HG03378 (cell line): ENCODE data around the gene SWAP70.

Experiments used
- ATAC-seq: cut with Tn5 transposase; IDR thresholded peaks from one replicate; pipeline ENCODE4 v1.9.1; 2021; ENCODE audit warnings: mild to moderate bottlenecking, moderate library complexity; ENCODE audit not compliant: unreplicated experiment

The SWAP70 gene

DNA sequence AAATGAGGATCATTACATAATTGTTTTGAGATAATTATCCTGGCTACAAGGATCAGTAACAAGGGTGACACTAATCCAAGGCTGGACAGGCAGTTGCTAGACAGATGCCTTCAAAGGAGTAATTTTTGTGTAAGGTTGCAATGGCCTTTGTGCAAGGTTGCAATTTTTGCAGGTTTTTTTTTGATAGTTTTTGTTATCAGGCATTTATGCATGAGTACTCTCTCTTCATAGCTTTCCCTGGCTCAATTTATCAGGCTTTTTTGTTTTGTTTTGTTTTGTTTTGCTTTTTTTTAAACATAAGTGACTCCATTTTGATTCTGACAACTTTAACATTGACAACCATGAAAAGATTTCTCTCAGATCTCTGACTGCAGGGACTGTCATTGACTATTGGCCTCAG, 110.2 kb downstream of the SWAP70 start:
- ATAC-seq: no peak

DNA sequence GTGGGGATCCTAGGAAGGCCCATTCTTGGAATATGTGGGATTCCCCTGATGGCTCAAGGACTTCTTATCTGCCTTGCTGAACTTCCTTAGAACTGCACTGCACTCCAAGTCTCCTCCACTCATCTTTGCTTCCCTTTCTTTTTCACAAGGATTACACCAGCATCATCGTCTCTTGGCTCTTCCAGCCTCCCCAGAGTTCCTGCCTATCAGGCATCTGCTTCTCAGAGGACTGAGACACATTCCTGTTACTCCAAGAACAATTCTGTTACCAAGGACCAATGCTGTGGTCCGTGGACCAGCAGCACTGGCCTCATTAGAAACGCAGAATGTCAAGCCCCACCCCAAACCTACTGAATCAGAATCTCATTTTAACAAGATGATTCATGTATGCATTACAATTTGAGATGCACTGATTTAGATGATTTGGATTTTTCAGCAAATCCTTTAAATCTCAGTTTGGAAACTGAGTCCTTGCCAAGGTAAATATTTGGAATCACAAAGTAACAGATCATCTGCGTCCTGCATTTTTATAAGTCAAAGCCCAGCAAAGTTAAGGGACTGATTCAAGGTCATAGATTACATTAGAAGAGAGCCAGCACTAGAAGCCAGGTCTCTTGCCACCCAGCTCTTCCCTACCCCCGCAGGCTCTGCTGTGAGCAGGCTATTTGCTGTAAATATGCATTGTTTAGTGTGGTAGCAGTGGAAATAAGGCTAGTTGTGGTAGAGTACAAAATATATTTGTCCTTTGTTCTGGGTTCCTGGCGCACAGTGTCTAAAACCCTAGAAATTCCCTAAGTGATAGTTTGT, 110.9 kb downstream of the SWAP70 start:
- ATAC-seq: no peak

DNA sequence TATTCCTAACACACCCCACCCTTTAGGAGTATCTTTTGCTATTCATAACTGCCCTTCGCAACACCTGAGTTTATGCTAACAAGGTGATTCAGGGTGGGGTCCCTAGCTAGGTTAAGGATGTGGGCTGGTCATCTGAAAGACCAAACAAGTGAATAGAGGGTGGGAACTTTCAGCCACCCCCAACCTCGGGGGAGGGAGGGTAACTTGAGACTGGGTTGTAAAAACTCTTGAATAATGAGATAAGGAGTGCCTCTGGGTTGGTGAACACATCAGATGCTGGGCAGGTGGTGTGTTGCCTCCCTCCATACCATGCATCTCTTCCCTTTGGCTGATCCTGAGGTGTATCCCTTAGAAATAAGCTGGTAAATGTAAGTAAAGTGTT, 111.5 kb downstream of the SWAP70 start:
- ATAC-seq: no peak

DNA sequence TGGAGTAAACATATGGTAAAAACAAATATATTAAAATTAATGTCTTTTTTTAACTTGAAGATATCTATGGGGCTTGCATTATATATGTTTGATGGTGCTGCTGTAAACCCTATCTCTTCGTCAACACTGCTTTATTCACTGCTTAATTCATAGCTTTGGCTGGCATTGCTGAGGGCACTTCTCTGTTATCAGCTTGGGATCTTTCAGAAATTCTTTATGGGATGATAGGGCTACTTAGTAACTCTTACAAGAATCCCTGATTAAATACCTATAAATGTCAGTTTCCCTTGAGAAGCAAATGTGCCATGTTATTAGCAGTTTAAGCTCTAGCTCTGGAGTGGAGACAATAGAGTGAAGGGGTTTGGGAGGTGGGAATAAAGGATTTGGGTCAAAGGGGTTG, 112.3 kb downstream of the SWAP70 start:
- no peak for ATAC-seq

DNA sequence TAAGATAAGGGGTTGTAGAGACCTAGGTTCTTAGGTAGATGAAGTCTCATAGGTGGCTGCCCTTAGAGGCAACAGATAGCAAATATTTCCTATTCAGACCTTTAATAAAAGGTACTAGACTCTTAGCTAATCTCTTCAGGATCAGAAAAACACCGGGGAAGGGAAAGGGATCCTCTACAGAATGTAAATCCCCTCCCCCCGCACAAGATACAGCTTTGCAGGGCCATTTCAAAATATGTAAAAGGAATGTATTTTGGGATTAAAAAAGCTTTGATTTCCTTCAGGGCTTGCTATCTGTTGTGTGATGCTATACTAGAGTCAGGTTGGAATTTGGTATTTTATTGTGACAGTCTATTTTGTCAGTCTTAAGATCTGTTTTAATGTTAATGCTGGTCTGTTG, 113.2 kb downstream of the SWAP70 start:
- no peak for ATAC-seq

DNA sequence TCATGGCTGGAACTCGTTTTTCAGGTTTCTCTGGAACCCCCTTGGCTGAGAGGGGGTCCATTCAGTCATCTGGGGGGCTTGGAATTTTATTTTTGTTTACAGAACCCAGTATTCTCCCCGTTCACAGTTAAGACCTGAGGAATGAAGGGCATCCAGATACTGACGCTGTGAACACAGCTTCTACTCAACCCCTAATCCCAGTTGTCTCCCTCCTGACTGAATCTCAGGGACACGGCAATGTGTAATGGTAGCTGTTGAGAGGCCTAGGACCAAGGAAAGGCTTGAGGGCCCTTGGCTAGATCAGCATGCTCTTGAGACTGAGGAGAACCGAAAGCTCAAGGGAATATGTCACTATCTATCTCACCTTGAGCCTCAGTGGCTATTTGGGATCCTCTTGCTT, 113.6 kb downstream of the SWAP70 start:
- ATAC-seq: no peak

DNA sequence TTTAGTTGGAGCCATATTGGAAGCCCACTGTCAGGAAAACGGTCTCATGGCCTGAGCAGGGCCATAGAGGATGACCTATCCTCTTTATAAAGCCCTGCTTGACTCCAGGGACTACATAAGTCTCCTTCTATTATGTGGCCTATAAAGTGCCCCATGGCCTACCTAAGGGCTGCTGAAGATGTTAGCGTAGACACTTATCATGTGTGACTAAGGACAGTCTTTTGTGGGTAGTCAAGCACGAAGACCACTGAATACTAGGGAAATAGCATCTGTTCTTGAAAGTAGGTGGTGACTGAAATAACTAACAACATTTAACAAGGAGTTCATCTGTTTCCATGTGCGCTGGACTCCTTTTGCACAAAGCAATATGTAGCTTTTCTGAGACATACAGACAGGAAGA, 117.1 kb downstream of the SWAP70 start:
- no peak for ATAC-seq

DNA sequence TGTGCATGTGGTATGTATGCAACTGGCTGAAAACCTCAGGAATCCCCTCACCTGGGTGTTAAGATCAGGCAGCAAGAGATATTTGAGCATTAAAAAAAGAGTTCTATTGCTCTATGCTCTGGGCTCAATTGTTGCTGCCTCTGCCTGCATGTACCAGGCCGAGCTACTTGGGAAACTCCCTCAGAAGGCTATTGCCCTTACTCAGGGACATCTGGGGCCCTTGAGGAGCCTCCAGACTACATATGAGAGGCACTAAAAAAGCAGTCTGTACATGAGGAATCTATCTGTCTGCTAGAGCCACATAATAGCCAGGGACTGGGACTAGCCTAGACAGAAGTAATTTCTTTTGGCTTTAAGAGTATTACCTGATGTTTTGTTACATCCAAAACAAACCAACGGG, 120.1 kb downstream of the SWAP70 start:
- ATAC-seq: no peak

DNA sequence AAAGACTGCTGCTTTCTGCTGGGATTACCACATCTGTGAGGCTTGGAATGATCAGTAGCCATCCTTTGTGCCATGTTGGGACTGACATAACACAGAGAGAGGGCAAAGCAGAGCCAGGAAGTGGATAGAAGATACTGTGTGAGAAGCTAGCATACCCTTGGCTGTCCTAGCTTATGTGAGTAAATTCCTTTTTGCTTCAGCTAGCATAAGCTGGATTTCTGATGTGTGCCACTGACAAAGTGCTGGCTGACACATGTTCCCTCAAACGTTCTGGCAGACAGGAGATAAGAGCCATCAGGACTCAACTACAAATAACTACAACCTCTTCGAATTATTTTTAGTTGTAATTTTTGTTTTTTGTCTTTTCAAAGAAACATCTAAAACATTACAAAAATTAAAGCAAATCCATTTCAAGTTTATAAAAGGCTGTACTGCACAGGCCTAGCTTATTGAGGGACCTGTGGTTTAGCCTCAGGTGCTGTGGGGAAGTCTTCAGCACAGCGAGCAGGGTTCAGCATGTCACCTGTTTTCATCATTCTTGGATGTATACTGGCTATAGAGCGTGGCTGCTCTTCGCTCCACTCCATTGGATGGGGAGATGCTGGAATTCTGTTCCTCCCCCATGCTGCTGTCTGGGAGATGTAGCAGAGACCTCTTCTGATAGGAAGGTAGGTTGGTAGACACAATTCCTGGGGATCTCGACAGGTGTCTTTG, 120.9 kb downstream of the SWAP70 start:
- ATAC-seq: no peak

DNA sequence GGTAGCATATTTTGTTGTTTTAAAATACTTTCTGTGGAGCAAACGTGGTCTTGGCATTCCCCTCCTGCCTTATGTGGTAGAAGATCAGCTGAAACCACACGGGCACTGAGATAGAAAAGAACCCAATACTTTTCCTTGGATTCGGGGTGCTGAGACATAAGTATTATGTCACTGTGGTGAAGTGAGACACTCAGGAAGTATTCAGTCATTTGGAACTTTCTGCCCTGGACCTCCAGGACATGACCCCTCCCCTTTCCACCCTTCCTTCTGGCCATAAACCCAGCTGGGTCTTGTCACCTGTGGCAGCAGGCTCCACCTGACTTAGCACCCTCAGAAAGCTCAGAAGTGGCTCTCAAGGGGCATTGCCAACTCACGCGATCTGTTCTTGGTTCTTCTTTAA, 123.4 kb downstream of the SWAP70 start:
- ATAC-seq: no peak

DNA sequence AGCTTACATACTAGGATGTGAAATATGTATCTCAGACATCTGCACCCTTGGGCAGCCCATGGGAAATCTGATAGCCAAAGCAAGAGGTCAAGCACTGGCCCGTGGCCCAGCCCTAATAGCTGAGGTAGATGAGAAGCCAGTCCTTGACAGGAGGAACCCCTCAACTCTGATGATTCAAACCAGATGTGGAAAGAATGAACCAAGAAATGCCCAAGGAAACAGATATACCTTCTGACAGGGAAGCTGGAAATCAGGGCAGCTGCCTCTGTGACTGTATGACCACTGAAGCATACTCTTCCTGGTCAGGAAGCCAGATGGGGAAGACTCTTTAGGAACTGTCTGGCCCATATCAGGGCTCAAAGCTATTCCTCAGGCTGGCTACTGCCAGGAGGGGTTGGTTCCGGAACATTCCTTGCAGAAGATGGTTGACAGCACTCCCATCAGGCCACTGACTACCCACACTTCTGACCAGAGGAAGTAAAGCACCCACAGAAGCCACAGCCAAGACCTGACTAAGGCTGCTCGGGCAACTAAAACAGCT, 124.2 kb downstream of the SWAP70 start:
- ATAC-seq: no peak

DNA sequence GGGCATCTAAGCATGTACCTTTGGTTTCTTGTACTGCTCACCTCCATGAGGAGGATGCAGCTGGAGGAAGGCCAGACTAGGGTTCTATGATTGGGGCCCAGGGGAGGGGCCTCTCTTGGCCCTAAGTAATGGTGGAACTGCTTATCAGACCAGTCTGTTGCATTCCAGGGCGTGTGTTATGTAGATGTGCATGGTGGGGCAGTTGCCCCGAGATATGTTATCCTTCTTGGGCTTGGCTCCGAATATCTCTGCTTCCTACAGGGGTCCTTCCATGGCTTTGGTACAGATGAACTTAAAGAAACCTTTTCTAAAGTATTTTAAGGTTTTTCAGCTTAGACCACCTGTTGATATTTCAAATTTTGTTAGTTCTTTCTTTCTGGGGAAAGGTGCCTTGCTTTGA, 126.0 kb downstream of the SWAP70 start:
- no peak for ATAC-seq

DNA sequence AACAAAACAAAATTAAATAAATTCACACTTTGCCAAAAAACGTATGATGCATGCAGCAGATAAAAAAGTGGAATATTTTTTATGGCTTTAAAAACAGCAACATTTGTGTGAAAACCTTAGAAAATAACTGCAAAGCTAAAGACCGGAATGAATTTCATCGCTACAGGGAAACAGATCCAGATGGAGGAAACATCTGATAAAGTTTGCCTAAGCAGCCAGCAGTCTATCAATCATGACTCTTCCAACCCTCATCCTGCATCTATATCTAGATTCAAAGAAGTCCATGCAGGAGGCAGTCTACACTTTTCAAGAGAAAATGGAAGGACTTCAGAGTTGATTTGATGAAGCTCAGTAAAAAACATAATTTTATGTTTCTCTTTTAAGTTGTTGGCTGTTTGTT, 126.8 kb downstream of the SWAP70 start:
- ATAC-seq: no peak

DNA sequence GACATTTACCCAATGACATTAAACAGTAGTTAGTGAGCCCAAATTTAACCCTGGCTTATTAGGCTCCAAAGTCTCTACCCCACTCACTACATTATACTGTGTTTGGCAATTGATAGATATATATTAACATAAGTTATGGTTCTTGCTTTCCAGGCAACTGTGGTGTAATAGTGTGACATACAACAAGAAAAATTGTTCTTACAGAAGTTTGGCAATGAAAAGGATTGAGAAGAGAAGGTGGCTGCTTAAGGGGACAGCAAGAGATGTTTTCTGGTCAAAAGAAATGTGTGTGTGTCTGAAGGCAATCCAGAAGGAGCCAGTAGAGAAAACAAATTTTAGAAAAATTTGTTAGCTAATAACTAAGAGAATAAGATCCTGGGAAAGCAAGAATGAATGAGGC, 132.4 kb downstream of the SWAP70 start:
- ATAC-seq: no peak

DNA sequence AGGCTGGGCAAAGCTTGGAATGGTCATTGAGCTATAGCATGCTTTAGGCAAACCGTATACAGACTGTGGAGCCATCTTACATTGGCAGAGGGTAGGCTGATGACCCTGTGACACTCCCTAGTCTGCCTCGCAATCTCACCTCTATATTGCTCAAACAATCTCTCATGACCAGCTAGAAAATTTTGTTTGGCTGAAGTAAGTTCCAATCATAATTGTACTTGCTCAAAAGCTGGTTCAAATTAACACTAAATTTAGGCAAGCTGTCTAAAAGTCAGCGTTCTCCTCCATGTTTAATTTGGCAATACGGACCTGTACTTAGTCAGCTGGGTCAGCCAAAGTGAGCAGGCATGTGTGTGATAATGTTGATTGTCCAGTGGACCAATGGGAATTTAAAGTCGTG, 133.0 kb downstream of the SWAP70 start:
- no peak for ATAC-seq

DNA sequence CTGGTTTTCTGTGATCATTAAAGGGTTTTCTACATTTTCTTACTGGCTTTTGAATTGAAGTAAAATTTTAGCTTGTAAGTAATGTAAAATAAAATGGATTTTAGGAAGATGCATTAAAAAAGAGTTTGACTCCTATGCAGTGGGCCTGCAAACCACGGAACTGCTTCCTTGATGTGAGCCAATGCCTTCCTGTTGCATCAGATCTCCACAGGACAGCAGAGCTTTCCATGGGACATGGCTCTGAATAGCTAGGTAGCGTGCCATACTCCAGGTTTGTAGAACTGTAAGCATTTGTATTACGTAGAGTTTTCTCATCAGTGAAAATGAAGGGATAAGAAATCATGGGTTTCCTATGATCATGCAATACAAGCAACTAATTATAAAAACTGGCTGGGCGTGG, 133.4 kb downstream of the SWAP70 start:
- ATAC-seq: no peak

DNA sequence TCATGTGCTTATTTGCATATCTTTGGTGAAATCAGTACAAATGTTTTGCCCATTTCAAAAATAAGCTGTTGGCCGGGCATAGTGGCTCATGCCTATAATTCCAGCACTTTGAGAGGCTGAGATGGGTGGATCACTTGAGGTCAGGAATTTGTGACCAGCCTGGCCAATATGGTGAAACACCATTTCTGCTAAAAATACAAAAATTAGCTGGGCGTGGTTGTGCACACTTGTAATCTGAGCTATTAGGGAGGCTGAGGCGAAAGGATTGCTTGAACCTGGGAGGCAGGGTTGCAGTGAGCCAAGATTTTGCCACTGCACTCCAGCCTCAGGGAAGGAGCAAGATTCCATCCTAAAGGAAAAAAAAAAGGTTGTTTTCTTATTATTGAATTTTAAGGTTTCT, 136.0 kb downstream of the SWAP70 start:
- ATAC-seq: no peak

DNA sequence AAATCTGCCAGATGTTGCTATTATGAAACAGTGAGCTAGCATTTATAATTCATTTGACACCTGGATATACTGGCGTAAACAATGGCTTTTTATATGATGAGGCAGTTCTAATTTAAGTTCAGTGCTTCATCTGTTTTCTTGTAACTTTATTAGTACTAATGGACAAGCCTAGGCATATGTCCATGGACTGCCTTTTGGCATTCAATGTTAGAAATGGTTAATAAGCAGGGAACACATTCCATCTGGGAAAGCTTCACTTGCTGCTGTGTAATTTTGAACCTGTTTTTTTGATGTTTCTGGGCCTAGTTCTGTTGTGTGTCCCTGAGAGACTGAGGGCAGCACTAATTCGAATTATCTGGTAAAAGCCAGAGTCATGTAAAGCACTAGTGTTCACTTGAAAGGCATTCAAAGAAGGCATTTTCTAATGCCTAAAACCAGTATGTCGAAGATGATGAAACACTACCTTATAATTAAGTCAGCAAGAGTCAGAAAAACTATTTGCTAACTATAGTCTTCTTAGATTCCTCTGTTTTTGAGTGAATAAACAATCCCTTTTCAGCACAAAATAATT, 138.5 kb downstream of the SWAP70 start:
- no peak for ATAC-seq
